Adipose tissue (tissue), 3 donors: ENCODE measurements around the gene FAM50A. TPM values are rescaled to one million over a fixed set of nuclear protein-coding genes. Genes with fewer than 3 reads are reported as not detected.

Experiments used
- H3K27ac ChIP-seq: one replicate; pipeline ENCODE4 v1.5.1; 2013; ENCODE audit warnings: low read depth, low read length
- WGBS, 3 donors: extraction: QIAGEN DNeasy Blood & Tissue Kit; methylation state at CpG; one replicate each; pipeline ENCODE4 v1.1.7; 2013; 5-methylcytosine and 5-hydroxymethylcytosine counted together
- polyA plus RNA-seq, 3 donors: library from polyadenylated mRNA; stranded (reverse); fragments of 200-250 nt; gene quantifications; one replicate each; pipeline ENCODE4 v1.2.3, GENCODE V29; 2013
- donor health status: healthy with polysubstance abuse.
- donor health status: Bipolar disorder and iron deficiency.
- donor health status: healthy.

The FAM50A gene
- polyA plus RNA-seq, 3 donors, result 52.0 to 111 (median 106) TPM

DNA sequence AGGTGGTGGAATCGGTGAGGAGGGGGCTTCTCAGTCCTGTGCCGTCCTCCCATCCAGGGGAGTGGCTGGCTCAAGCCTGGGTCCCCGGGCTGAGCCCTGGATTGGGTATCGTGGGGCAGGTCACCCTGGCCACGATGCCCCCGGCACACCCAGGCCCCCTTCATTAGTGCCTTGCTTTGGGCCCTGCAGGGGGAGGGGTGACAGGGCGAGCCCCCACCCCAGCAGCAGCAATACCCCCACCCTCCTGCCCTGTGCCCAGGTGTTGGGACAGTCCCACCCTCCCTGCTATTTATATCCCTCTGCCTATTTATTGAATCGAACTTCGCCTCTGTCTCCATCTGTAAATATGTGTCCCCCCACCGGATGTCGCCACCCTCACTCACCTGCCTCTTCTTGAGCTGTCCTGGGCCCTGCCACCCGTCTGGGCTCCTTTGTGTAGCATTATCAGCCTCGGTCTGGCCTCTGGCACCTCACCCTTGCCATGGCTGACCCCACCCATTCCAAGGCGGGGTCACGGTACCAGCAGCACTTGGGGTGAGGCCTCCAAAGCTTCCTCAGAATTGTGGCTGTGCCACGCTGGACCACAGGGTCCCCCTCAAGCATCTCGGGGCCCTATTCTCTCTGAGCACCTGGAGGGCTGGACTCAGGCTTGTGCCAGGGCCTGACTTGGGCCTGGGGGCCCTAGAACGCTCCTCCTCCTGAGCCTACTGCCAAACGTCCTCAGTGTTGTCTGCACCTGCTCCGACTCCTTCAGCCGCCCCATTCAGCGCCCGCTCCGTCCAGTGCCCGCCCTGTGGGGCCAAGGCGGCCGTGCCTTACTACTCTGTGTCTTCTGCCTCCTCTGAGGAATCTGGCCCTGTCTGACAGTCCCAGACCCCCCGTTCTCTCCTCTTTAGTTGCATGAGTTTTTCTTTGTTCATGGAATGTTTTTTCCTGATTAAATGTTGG, 29.0 kb downstream of the FAM50A start:
- WGBS, 3 donors, result 71 to 81% (median 77%) methylated on average over 14 to 28 of the region's 28 CpGs
- H3K27ac ChIP-seq, result no peak overlapping the region

DNA sequence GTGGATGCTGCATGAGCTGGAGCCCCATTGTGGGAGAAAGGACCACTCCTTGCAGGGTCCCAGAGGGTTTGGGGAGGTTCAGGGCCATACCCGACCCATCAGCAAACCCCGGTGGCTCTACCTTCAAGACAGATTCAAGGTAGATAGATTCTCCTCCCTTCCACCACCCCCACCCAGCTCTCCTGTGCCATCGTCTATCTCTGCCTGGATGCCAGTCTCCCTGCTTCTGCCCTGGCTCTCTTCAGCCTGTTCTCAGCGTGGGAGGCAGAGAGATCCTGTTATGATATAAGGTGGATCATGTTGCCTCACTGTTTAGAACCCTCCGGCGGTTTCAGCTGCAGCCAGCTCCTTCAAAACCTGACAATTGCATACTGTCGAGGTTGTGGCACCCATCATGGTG, 29.7 kb downstream of the FAM50A start:
- no peak overlapping the region for H3K27ac ChIP-seq
- WGBS, 3 donors, result 75 to 87% (median 83%) methylated on average over 6 to 7 of the region's 7 CpGs

DNA sequence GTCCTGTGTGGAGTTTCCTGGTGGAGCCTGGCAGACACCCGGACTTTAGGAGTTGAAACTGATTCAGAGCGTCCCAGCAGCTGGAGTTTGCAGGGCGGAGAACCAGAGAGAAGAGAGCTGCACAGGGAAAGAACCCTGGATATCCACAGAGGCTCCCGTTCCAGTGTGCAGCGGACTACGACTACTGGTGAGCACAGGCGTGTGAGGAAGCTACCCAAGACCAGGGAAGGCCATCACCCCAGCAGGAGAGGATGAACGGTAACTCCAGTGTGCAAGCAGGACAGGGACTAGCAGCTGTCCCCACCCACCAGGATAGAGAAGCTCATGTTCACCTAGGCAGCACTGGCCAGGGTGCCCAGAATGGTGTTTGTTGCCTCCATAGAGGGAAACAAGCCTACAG, 32.9 kb downstream of the FAM50A start:
- 83 to 95% (median 93%) methylated on average over 3 to 8 of the region's 8 CpGs for WGBS, 3 donors

DNA sequence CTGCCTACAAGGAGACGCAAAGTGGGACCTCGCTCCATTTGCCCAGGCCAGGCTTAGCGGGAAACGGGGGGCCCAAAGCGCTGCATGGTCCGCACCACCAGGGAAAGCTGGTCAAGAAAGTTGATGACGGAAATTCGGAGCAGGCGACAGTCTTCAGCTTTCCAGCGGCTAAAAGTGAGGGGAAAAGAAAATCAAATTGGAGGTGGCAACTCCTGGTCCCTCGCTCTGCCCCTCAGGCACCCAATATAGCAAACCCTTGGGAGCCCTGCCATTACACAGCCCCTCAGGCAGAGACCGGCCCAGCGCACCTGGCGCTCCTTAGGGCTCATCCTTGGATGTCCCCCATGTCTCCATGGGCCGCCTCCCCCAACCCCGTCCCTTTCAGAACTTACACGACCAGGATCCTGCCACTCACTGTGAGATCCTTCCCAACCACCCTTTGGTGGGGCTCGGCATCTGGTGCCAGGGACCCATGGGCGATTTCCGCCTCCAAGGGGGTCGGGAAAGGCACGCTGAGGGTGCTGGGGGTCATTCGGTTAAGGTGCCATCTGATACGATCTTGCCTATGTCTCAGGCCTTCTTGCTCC, 34.0 kb downstream of the FAM50A start:
- 55 to 72% (median 58%) methylated on average over 20 to 24 of the region's 24 CpGs for WGBS, 3 donors
- H3K27ac ChIP-seq, result no peak overlapping the region

More for the DNA sequence above, 32.9 kb downstream of the FAM50A start:
- no peak overlapping the region for H3K27ac ChIP-seq

DNA sequence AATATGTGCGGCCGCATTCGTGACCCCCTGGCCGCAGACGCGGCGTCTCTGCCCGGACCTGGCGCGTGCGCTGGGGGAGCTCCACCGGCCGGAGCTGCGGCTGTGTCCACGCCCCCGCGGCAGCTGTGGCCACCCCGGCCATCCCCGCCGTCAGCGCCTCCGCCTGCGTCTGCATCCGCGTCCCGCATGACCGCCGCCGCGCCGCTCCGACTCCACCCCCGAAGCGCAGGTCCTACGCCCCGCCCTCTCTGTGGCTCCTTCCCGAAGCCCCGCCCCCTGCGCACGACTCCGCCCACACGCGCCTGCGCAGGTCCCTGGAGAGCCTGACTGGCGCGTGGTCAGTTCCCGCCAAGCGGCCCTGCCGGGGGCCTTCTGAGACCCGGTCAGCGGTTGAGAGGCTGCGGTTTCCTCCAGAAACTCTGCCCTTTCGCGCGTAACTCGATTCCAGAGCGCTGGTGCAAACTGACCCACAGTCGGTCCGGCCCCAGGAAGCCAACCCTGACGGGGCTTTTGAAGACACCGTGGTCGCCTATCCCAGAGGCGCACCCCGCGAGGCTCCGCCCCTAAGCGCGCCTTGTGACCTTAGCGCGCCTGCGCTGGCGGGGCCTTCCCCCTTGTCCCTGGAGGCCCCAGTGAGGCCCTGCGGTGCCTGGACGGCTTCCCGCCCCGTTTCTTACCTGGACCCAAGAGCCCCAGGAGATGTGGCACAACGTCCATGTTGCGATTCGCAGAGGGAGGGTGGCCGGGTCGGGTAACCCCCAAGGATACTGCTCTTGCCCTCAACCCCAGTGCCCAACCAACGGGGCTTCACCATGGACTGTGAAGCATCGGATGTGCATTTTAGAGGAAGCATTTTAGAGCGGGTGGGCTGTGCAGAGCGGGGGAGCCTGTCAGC, 35.0 kb downstream of the FAM50A start, which contains the start of gene LAGE3:
LAGE3 (minus strand) TSS at position 554 of the 895 bp plus-strand sequence; CDS start at position 188, 366 bp downstream.
- WGBS, 3 donors, result 2 to 31% (median 7%) methylated on average over 31 to 85 of the region's 85 CpGs
- no peak within 1 kb of the TSS for H3K27ac ChIP-seq

DNA sequence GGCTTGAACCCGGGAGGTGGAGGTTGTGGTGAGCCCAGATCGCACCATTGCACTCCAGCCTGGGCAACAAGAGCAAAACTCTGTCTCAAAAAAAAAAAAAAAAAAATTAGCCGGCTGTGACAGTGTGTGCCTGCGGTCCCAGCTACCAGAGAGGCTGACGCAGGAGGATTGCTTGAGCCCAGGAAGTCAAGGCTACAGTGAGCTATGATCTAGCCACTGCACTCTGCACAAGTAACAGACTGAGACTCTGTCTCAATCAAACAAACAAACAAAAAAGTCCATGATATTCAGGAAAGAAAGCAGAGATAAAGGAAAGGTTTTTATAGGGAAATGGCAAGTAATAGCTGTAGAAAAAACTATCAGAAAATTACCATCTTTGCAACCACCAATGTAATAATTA, 37.3 kb downstream of the FAM50A start:
- no peak overlapping the region for H3K27ac ChIP-seq
- WGBS, 3 donors, result 90 to 93% (median 91%) methylated on average over 4 to 5 of the region's 5 CpGs

DNA sequence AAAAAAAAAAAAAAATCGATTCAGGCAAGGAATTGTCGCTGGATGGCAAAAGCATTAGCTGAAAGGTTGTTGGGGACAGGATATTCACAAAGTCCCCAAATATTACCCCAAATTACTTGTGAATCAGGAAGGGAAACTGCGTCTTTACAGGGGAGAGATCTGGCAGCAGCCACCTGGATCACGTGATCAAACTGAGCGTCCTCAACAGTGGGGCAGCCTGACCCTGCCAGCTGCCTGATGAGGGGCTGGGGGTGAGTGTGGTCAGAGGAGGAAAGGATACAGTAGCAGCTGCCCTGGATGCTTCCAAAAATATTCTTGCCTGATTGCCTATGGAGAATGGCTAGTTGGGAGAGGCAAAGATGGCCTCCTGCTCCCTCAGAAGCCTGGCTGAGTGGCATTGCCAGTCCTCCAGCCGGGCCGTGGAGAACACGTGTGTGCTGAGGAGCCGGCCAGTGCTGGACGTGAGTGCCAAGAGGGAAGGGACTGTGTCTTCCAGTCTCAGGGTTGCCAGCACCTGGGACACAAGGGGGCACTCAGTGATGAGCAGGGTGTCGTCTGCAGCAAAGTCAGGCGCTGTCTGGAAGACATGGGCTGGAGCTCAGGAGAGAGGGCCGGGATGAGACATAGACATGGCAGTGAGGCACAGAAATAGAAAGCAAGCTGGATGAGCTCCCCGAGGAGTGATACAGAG, 38.1 kb downstream of the FAM50A start:
- 78 to 85% (median 83%) methylated on average over 14 of the region's 14 CpGs for WGBS, 3 donors
- no peak overlapping the region for H3K27ac ChIP-seq

DNA sequence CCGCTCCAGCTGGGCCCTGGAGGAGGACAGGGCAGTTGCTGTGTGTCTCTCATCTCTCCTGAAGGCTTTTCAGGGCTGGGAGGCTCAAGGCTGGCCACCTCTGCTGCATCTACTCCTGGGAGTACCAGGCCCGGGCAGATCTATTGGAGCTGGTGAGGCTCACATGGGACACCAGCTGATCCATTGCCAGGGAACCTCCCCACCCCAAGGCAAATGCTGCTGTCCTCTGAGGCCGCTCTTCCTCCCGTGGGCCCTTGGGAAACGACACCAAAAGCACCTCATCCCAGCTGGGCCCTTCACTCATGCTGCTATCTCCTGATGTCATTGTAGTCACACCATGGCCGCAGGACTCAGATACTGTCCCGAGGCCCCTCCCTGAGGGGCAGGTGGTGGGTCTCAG, 38.8 kb downstream of the FAM50A start:
- WGBS, 3 donors, result 70 to 84% (median 82%) methylated on average over 2 to 7 of the region's 7 CpGs

DNA sequence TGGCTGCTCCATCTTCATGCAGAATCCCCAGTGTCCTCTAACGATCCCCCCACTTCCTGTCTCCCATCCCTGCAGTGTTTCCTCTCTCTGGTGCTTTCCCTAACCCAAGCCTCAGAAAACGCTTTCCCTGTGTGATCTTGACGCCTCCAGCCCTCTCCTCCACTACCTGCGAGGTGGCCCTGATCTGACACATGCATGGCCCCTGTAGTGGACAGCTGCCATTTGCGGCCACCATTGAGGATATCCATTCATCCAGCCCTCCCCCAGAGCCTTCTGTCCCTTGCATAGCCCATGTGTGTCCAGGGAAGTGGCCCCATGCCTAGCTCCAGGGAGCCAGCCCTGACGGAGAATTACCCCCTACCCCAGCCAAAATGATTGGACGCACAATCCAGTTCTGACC, 39.4 kb downstream of the FAM50A start:
- H3K27ac ChIP-seq, result no peak overlapping the region
- WGBS, 3 donors, result 81 to 90% (median 83%) methylated on average over 6 to 7 of the region's 7 CpGs

More for the DNA sequence above, 38.8 kb downstream of the FAM50A start:
- no peak overlapping the region for H3K27ac ChIP-seq

DNA sequence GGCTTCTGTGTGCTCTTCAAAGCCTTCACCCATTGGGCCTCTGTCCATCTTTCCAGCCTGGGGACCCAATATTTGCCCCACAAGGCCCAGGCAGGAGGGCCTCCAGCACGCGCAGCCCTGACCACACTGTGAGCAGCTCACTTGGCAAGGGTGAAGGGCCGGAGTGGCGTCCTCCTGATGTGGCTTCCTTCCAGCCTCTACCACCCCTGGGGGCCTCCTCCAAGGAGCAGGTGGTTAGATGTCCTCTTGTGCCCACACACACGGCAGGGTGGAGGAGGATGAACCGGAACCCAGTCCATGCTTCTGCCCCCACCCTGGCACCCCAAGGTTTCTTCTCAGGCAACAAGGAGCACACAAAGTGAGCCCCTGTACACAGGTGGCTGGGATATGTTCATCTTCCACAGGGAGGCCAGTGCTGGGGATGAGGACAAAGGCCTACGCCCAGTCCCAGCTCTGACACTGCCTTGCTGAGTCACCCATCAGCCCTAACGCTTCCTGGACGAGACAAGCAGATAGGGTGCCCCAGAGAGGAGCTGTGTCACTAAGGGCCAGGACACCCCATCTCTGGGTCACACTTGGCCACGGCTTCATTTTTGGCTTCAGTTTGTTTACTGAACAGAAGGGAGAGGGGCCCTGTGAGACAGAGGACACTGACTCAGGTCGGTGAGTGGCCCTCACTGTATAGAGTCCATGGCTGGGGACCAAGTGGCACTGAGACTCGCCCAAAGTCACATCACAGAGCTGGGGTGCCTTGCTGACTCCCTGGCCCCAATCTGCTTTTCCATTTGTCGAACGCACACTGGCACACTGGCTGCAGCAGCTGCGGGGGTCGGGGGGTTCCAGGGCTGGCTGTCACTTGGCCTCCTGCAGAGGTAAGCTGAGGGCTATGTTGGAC, 40.6 kb downstream of the FAM50A start:
- no peak overlapping the region for H3K27ac ChIP-seq

DNA sequence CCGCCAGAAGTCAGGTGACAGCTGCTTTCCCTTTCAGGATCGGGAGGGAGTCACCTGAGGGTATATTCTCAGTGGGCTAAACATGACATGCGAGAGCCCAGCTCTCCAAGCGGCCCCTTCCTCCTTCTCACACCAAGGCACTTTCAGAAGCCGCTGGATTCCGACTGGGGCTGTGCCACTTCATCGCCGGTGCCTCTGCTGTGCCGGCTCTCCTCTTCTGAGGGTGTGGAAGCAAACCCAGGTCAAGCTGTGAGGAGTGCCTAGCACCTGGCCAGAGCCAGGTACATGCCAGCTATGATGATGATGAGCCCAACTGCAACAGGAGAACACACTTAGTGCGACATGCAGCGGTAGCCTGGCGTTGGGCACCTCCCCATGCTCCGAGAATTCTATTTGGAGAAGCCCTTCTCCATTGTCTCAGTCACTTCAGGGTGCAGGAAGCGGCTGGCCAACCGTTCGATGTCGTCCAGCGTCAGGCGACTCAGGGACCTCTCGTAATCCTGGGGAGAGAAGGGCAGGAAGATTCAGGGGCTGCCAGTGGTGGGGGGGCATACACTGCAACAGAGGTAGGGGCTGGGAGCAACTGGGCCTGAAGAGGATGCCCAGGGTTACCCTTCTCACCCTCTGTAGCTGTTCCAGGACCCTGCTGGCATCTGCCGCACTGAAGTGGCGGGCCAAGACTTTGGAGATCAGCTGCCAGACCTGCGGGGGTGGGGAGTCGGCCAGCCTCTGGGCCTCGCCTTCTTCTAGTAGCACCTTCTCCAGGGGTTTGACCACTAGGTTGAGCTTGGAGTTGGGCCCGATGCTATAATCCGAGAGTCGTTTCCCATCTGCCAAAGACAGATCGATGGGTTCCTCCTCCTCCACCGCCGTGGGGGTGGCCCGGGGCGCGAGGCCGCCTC, 41.5 kb downstream of the FAM50A start:
- no peak overlapping the region for H3K27ac ChIP-seq
- 44 to 64% (median 49%) methylated on average over 29 to 35 of the region's 35 CpGs for WGBS, 3 donors

More for the DNA sequence above, 40.6 kb downstream of the FAM50A start:
- 75 to 85% (median 77%) methylated on average over 12 to 16 of the region's 16 CpGs for WGBS, 3 donors

DNA sequence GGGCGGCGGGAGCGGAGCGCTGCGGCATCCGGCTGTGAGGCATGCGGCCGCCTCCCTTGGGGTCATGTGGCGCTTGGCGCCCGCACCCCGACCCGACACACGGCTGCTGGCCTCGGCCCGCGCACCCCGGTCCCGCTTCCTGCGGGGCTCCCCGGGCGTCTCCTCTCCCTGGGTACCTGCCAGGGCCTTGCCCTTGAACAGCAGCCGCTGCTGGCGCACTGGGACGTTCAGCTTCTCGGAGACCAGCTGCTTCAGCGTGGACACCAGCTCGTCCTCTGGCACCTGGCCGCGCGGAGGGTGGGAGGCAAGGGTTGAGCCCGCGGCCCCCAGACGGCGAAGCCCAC, 42.1 kb downstream of the FAM50A start:
- 0 to 52% (median 3%) methylated on average over 18 to 35 of the region's 35 CpGs for WGBS, 3 donors

DNA sequence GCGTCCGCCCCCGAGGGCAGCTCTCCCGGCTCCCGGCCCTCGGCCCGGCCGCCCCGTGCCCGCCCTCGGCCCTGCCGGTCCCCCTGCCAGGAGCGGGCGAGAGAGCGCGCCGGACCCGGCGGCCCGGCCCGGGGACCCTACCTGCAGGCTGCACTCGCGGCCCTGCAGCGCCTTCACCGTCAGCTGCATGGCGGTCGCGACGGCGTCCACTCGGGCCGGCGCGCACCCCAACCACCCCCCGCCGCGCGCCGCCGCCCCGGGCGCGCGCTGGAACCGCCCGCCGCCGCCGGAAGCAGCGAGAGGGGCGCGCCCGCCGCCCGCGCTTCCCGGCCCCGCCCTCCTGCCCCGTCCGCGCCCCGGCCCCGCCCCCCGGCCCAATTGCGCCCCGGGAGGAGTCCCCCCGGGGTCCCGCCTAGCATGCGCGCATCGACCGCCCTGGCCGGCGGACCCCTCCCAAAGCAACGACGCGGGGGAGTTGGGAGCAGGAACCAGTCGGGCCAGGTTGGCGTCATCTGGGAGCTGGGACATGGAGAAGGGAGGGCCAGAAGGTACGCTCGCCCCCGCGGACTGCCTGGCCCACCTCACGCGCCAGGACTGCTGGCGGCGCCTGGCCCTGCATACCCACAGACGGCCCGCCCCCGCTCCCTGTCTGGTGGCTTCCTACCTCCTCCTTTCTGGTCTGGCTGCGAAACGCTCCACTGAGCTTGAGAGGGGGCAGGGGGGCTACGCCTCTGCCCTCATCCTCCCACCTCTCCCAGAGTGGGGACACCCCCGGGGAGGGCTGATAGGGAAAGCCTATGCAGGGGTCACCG, 42.7 kb downstream of the FAM50A start, which contains the start of gene UBL4A:
UBL4A (minus strand) TSS at position 220 of the 812 bp plus-strand sequence; CDS start at position 189, 31 bp downstream.
- WGBS, 3 donors, result 0 to 35% (median 1%) methylated on average over 22 to 73 of the region's 95 CpGs

More for the DNA sequence above, 42.1 kb downstream of the FAM50A start:
- no peak overlapping the region for H3K27ac ChIP-seq

DNA sequence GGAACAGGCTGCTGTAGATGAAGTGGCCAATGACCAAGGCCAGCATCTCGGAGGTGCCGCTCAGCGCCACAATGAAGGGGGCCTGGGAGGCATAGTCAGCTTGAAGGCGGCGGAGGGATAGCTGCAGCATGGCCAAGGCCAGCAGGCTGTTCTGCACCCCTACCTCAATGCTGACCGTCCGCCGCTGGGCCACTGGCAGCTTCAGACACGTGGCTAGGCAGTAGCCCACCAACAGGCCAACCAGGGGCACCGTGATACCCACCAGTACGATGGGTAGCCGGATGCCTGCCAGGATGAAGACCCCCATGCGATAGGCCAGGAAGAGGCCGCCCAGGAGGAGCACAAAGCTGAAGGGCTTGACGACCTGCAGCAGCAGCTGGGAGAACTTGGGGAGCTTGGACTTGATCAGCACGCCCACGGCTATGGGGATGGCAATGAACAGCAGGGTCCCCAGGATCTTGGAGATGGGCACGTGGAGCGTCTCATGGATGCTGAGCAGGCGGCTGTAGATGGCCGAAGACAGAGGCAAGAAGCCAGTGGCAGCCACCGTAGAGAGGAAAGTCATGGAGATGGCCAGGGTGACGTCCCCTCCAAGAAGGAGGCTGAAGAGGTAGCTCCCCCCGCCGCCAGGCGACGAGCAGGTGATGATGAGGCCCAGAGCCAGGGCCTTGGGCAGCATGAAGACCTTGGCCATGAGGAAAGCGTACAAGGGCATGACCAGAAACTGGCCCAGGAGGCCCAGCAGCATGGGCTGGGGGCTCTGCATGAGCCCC, 43.8 kb downstream of the FAM50A start:
- 86 to 97% (median 93%) methylated on average over 21 to 28 of the region's 28 CpGs for WGBS, 3 donors
- H3K27ac ChIP-seq, result no peak overlapping the region

More for the DNA sequence above, 42.7 kb downstream of the FAM50A start, which contains the start of gene UBL4A:
- no peak within 1 kb of the TSS for H3K27ac ChIP-seq
